DMS153 treated with DMSO at 0.1 percent for 48 hours (cell line): ENCODE measurements around the gene HOXA1.
"Not testable (repeated sequence)": the region's sequence is repeated elsewhere in the genome, so short reads cannot be mapped to it uniquely, and the experiment has no call there.

Experiments
- DNase-seq: peaks from one replicate; lab custom pipeline; 2025; ENCODE audit not compliant: unreplicated experiment; lab: John Stamatoyannopoulos, UW

The HOXA1 gene

DNA sequence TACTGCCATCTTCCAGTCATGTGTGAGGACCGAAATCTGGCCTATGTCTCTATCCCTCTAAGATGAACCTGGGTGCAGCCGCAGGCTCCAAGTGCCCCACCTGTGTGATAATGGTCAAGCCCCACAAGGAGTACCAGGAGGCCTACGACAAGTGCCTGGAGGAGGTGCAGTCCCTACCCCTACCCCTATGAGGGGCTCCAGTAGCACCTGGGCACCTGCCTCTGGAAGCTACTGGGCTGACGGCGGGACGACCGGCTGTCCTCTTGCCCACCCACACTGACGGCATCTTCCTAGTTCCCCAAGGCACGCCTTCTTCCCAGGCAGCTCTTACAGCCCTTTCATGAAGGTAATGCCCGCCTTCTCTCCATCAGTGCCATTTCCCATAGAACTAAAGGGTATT, 47.4 kb downstream of the HOXA1 start:
- DNase-seq, result no peak

DNA sequence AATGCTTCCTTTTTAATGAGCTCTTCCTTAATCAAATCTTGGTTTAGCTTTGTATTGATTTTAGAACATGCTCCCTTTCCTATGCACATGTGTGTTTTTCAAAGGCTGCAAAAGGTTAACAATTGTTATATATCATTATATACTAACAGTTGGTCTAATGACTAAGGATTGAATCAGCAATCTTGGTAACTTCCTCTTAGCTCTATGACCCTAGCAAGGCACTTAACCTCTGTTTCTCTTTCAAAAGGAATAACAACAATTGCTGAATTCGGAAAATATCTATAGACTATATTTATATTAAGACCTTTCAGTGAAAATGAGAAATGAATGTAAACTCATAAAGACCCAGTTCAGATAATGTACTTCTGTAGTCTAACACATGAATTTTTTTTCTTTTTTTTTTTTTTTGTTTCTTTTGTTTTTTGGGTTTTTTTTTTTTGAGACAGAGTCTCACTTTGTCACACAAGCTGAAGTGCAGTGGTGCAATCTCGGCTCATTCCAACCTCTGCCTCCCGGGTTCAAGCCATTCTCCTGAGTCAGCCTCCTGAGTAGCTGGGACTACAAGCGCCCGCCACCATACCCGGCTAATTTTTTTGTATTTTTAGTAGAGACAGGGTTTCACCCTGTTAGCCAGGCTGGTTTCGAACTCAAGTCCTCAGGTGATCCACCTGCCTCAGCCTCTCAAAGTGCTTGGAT, 48.8 kb downstream of the HOXA1 start:
- no peak for DNase-seq

DNA sequence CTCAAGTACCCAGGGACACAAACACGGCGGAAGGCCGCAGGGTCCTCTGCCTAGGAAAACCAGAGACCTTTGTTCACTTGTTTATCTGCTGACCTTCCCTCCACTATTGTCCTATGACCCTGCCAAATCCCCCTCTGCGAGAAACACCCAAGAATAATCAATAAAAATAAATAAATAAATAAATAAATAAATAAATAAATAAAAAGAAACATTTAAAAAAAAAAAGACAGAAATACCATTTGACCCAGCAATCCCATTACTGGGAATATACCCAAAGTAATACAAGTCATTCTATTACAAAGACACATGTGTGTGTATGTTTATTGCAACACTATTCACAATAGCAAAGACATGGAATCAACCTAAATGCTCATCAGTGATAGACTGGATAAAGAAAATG, 49.8 kb downstream of the HOXA1 start:
- DNase-seq, result not testable (repeated sequence)

DNA sequence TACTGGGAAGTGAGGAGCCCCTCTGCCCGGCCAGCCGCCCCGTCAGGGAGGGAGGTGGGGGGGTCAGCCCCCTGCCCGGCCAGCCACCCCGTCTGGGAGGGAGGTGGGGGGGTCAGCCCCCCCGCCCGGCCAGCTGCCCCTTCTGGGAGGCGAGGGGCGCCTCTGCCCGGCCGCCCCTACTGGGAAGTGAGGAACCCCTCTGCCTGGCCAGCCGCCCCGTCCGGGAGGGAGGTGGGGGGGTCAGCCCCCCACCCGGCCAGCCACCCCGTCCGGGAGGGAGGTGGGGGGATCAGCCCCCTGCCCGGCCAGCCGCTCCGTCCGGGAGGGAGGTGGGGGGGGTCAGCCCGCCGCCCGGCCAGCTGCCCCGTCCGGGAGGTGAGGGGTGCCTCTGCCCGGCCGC, 50.7 kb downstream of the HOXA1 start:
- DNase-seq, result not testable (repeated sequence)
